NCI-H2029 treated with DMSO at 0.1 percent for 48 hours (cell line): Measurements from ENCODE around the gene NAA50.

Experiments used
- DNase-seq: peaks from one replicate; lab custom pipeline; 2025; lab: John Stamatoyannopoulos, UW

Gene NAA50

GRCh38 chr3:113685956-113686721, 59.9 kb downstream of the NAA50 start:
- DNase-seq, result no peak

- no peak for DNase-seq
These were observed 60.9 kb downstream of the NAA50 start for GRCh38 chr3:113685124-113685523.

- DNase-seq, result no peak
These were observed 61.7 kb downstream of the NAA50 start for GRCh38 chr3:113684271-113684819.

DNA sequence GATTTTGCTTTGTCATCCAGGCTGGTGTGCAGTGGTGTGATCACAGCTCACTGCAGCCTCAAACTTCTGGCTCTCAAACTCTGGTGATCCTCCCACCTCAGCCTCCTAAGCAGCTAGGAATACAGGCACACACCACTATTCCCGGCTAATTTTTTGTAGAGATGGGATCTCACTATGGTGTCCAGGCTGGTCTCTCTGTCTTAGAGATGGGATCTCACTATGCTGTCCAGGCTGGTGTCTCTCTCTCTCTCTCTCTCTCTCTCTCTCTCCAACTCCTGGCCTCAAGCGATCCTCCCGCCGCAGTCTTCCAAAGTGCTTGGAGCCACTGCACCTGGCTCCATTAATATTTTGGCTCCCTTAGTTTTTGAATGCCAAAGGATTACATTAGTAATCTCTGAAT, 67.3 kb downstream of the NAA50 start:
- DNase-seq, result no peak

GRCh38 chr3:113677737-113678136, 68.3 kb downstream of the NAA50 start:
- no peak for DNase-seq

DNA sequence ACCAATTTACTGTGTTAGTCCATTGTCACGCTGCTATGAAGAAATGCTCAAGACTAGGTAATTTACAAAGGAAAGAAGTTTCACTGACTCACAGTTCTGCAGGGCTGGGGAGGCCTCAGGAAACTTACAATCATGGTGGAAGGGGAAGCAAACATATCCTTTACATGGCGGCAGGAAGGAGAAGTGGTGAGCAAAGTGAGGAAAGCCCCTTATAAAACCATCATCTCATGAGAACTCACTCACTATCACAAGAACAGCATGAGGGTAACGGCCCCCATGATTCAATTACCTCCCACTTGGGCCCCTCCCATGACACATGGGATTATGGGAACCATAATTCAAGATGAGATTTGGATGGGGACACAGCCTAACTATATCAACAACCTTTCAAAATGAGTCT, 69.8 kb downstream of the NAA50 start:
- no peak for DNase-seq

DNA sequence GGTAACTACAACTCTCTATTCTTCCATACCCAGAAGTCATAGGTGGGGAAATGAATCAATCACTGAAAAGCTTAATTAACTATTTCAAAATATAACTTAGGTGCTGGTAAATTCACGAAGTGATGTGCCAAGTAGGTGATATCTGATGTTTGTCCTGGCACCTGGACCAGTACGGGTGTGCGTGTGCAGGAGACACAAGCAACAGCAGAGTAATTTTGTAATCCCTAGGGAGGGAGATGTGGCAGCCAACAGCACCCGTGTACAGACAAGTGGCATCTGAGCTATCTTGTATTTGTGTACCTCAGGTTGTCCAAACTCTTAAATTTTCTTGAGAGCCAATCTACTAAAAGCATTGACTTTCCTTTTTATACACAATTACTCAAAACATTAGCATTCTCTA, 72.5 kb downstream of the NAA50 start:
- DNase-seq, result no peak

DNA sequence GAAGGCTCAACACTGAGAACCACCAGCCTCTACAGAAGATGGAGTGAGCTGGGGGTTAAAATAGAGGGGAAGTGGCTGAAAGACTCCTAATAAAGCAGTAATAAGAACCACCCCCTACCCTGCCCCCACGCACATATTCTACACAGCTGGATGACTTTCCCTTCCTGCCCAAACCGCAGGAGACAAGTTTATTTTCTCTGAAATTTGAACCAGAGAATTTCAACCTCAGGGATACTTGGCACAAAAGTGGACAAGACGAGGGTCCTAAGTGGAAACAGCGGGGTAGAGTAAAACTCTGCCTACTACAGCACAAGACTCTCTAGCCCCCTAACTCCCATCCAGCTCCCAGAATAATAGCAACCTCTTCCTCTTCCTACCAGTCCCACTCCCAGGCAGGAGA, 78.0 kb downstream of the NAA50 start:
- DNase-seq, result no peak
